Measurements from ENCODE around the gene SAMMSON.

DNA sequence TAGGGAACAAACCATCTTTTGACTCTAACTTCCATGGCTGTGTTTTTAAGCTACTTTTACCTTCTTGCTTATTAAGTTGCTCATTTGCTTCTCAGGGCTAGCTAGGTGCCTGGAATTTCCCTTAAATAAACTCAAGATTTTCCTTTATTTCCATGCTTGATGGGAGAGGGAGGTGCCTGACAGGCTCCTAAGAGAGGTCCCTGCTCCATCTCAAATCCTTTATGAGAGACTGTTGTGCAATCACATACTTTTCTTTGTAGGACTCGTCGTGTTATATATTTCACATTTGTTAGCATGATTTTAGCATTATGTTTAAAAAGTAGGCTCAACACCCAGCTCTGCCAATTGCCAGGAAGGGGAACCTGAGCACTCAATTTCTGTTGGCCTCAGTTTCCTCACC, 95.7 kb downstream of the SAMMSON start:
- TF ChIP-seq POLR2A (IDR thresholded peaks at IDR 0.05; ENCODE audit: low read length) (no peak), GATA1 (IDR thresholded peaks at IDR 0.05; ENCODE audit: low read depth, low read length) (no peak)
